Caco-2 (cell line): Measurements from ENCODE around the gene IRX1. TPM values are rescaled to one million over a fixed set of nuclear protein-coding genes. Genes with fewer than 3 reads are reported as not detected.

Experiments
- BruUV-seq: library from RNA; stranded (reverse); fragments of 400-500 nt; replicated peaks from 2 replicates; lab custom pipeline; 2021; lab: Mats Ljungman, UMichigan
- CTCF ChIA-PET: fragments of 300-600 bp; sonication (Branson Sonifier 250); formaldehyde crosslinking; loops from one replicate; lab custom pipeline; 2022; ENCODE audit warnings: antibody characterized with exemption; lab: Charles Lee
- POLR2A ChIA-PET: fragments of 300-600 bp; sonication (Branson Sonifier 250); formaldehyde crosslinking; loops from one replicate; lab custom pipeline; 2022; ENCODE audit warnings: antibody characterized with exemption; lab: Charles Lee
- DNase-seq, 2 experiments: peaks; one replicate each; pipeline versions ENCODE4 v3.0.0 to v3.0.0-alpha.2; 2020 to 2022
- H3K27me3 ChIP-seq: replicated peaks from 2 replicates; pipeline ENCODE4 v1.6.0; 2011; ENCODE audit warnings: low read length; ENCODE audit not compliant: control insufficient read depth, insufficient read depth
- H3K36me3 ChIP-seq: 2 replicates; pipeline ENCODE4 v1.5.1; 2011; ENCODE audit warnings: low read length; ENCODE audit not compliant: control insufficient read depth, insufficient read depth
- H3K4me1 ChIP-seq: fragments of 250-450 bp; sonication (Bioruptor Pico); 2 replicates; pipeline ENCODE4 v1.5.1; 2020; ENCODE audit warnings: mild to moderate bottlenecking
- H3K4me3 ChIP-seq: 2 replicates; pipeline ENCODE4 v1.5.1; 2011; ENCODE audit warnings: low read depth, mild to moderate bottlenecking, control low read depth, low read length
- H3K9me3 ChIP-seq: fragments of 250-450 bp; sonication (Bioruptor Pico); 2 replicates; pipeline ENCODE4 v1.5.1; 2020; ENCODE audit warnings: mild to moderate bottlenecking, moderate library complexity
- H3K27ac Mint-ChIP-seq: one replicate; pipeline ENCODE4 v1.8.0; 2022; ENCODE audit warnings: mixed read lengths; ENCODE audit not compliant: unreplicated experiment
- H3K27me3 Mint-ChIP-seq: one replicate; pipeline ENCODE4 v1.8.0; 2022; ENCODE audit warnings: mixed read lengths; ENCODE audit not compliant: insufficient read depth, unreplicated experiment
- H3K36me3 Mint-ChIP-seq: one replicate; pipeline ENCODE4 v1.8.0; 2022; ENCODE audit warnings: mild to moderate bottlenecking, mixed read lengths; ENCODE audit not compliant: insufficient read depth, unreplicated experiment
- H3K4me1 Mint-ChIP-seq: one replicate; pipeline ENCODE4 v1.8.0; 2022; ENCODE audit warnings: low read depth, mixed read lengths; ENCODE audit not compliant: unreplicated experiment
- H3K4me3 Mint-ChIP-seq: one replicate; pipeline ENCODE4 v1.8.0; 2022; ENCODE audit warnings: mild to moderate bottlenecking, moderate library complexity, mixed read lengths; ENCODE audit not compliant: unreplicated experiment
- H3K9me3 Mint-ChIP-seq: one replicate; pipeline ENCODE4 v1.8.0; 2022; ENCODE audit warnings: mixed read lengths; ENCODE audit not compliant: unreplicated experiment
- CTCF ChIP-seq, 2 experiments: fragments of 200-600 bp in 1 of 2; IDR thresholded peaks; 1 replicate in 1 of 2; 2 replicates in 1 of 2; pipeline versions ENCODE4 v1.5.1 to v1.8.0; 2011 to 2022; ENCODE audit warnings: antibody characterized with exemption in 1 of 2, control low read depth in 1 of 2, inconsistent platforms in 1 of 2, low read depth in 1 of 2, low read length in 1 of 2, mild to moderate bottlenecking in 1 of 2, moderate library complexity in 1 of 2; ENCODE audit not compliant: insufficient read depth in 1 of 2, severe bottlenecking in 1 of 2, unreplicated experiment in 1 of 2
- intact Hi-C: fragments of 100-400 bp; cut with micrococcal nuclease; formaldehyde crosslinking; loops from one replicate; pipeline ENCODE4 v1.10.0; 2022; ENCODE audit not compliant: unreplicated experiment
- total RNA-seq: library from RNA; stranded (reverse); gene quantifications from 2 replicates; pipeline ENCODE4 v1.2.3, GENCODE V29; 2022

IRX1 gene
- total RNA-seq, 1 experiment from 2014 or later: not detected

DNA sequence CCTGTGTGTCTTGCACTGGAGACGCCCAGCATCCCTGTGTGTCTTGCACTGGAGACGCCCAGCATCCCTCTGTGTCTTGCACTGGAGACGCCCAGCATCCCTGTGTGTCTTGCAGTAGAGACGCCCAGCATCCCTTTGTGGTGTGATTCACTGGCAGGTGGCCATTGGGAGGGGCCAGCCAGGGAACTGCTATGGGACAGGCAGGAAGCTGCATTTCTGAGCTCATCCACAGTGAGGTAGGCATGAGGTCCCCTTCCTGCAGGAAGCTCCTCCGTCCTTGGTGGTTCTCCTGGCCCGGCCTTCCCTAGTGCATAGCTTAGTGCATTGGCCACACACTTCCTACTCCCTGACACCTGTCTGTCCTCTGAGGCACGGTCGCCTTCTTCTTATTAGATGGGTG, 43.5 kb downstream of the IRX1 start:
- H3K36me3 ChIP-seq: no peaks in the 10 kb centered on the region
- CTCF ChIA-PET: no interaction called here
- no peak overlapping the region for H3K27ac Mint-ChIP-seq
- H3K4me3 ChIP-seq: no peak overlapping the region
- no peaks in the 10 kb centered on the region for H3K4me1 ChIP-seq
- no peak overlapping the region for H3K4me3 Mint-ChIP-seq
- POLR2A ChIA-PET: no interaction called here
- no peaks in the 10 kb centered on the region for H3K4me1 Mint-ChIP-seq
- BruUV-seq: no TSS peak
- no peak for DNase-seq
- intact Hi-C loops: no loop called here
- no peaks in the 10 kb centered on the region for H3K9me3 Mint-ChIP-seq
- no peak for TF ChIP-seq CTCF (IDR thresholded peaks at IDR 0.05; ENCODE audit: insufficient read depth in 1 of 2, low read depth in 1 of 2, low read length in 1 of 2, severe bottlenecking in 1 of 2, unreplicated experiment in 1 of 2)
- H3K27me3 Mint-ChIP-seq: peaks cover 4% of the 10 kb centered on the region
- no peaks in the 10 kb centered on the region for H3K36me3 Mint-ChIP-seq
- H3K9me3 ChIP-seq: no peaks in the 10 kb centered on the region
- no peaks in the 10 kb centered on the region for H3K27me3 ChIP-seq

- H3K4me3 Mint-ChIP-seq: no peak overlapping the region
- BruUV-seq: no TSS peak
- CTCF ChIA-PET: no interaction called here
Measured at GRCh38 chr5:3642231-3642630, 46.6 kb downstream of the IRX1 start.

DNA sequence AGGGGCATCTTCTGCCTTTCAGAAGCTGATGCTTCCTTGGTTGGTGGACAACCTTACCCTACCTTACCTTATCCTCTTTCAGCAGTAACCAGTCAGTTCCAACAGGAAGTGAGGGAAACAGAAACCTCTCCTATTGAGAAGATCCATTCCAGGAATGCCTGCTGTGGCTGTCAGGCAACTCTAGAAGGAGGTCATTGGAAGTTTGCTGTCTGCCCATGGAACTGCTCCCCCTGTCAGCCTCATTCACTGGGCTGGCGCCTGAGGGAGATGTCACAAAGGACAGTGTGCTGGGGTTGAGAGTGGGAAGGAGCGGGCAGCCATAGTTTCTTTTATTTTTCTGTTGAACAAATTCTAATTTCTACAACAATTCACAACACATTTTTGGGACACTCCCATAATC, 54.7 kb downstream of the IRX1 start:
- Mint-ChIP-seq H3K36me3 (no peaks in the 10 kb centered on the region), H3K27me3 (peaks cover 7% of the 10 kb centered on the region), H3K27ac (no peak overlapping the region), H3K4me3 (no peak overlapping the region), H3K4me1 (no peaks in the 10 kb centered on the region), H3K9me3 (no peaks in the 10 kb centered on the region)
- Histone ChIP-seq H3K4me1 (no peaks in the 10 kb centered on the region), H3K36me3 (no peaks in the 10 kb centered on the region), H3K27me3 (no peaks in the 10 kb centered on the region; the same call in 1 of the 2 replicates), H3K4me3 (no peak overlapping the region), H3K9me3 (no peaks in the 10 kb centered on the region)
- DNase-seq: no peak
- ChIA-PET POLR2A (no interaction called here), CTCF (no interaction called here)
- intact Hi-C loops: no loop called here
- no TSS peak for BruUV-seq
- TF ChIP-seq CTCF (IDR thresholded peaks at IDR 0.05; ENCODE audit: insufficient read depth in 1 of 2, low read depth in 1 of 2, low read length in 1 of 2, severe bottlenecking in 1 of 2, unreplicated experiment in 1 of 2): no peak

More at GRCh38 chr5:3642231-3642630, 46.6 kb downstream of the IRX1 start:
- H3K27ac Mint-ChIP-seq: no peak overlapping the region
- H3K9me3 Mint-ChIP-seq: no peaks in the 10 kb centered on the region
- POLR2A ChIA-PET: no interaction called here
- no peaks in the 10 kb centered on the region for H3K9me3 ChIP-seq
- no peaks in the 10 kb centered on the region for H3K36me3 ChIP-seq
- H3K4me3 ChIP-seq: no peak overlapping the region
- intact Hi-C loops: no loop called here
- H3K27me3 ChIP-seq: no peaks in the 10 kb centered on the region
- no peak for TF ChIP-seq CTCF (IDR thresholded peaks at IDR 0.05; ENCODE audit: insufficient read depth in 1 of 2, low read depth in 1 of 2, low read length in 1 of 2, severe bottlenecking in 1 of 2, unreplicated experiment in 1 of 2)
- H3K4me1 Mint-ChIP-seq: no peaks in the 10 kb centered on the region
- H3K36me3 Mint-ChIP-seq: no peaks in the 10 kb centered on the region
- no peaks in the 10 kb centered on the region for H3K4me1 ChIP-seq
- DNase-seq: no peak
- peaks cover 4% of the 10 kb centered on the region for H3K27me3 Mint-ChIP-seq
